GM18517 (cell line): ENCODE data around the gene NPAS3.

Experiments
- ATAC-seq: cut with Tn5 transposase; IDR thresholded peaks from one replicate; pipeline ENCODE4 v1.9.1; 2021; ENCODE audit warnings: mild to moderate bottlenecking, moderate library complexity; ENCODE audit not compliant: unreplicated experiment

NPAS3 gene

GRCh38 chr14:33464254-33464962 is 525.7 kb downstream of the NPAS3 start:
- no peak for ATAC-seq

- no peak for ATAC-seq
Observed at GRCh38 chr14:33465846-33466700, 527.4 kb downstream of the NPAS3 start.

GRCh38 chr14:33467971-33468370 is 529.3 kb downstream of the NPAS3 start:
- ATAC-seq = no peak

GRCh38 chr14:33469898-33470297 is 531.2 kb downstream of the NPAS3 start:
- no peak for ATAC-seq

- no peak for ATAC-seq
Observed at GRCh38 chr14:33471776-33472175, 533.1 kb downstream of the NPAS3 start.

GRCh38 chr14:33475623-33476022 is 536.9 kb downstream of the NPAS3 start:
- ATAC-seq = no peak

GRCh38 chr14:33477797-33478196 is 539.1 kb downstream of the NPAS3 start:
- ATAC-seq = no peak

- no peak for ATAC-seq
Observed at GRCh38 chr14:33480071-33480886, 541.6 kb downstream of the NPAS3 start.

GRCh38 chr14:33480887-33481184 is 542.2 kb downstream of the NPAS3 start:
- ATAC-seq = no peak

- ATAC-seq = no peak
Observed at GRCh38 chr14:33483110-33483509, 544.4 kb downstream of the NPAS3 start.

- ATAC-seq = no peak
Observed at GRCh38 chr14:33483541-33483940, 544.9 kb downstream of the NPAS3 start.

- no peak for ATAC-seq
Observed at GRCh38 chr14:33484264-33484663, 545.6 kb downstream of the NPAS3 start.

- ATAC-seq = no peak
Observed at GRCh38 chr14:33486332-33486890, 547.7 kb downstream of the NPAS3 start.

- ATAC-seq = no peak
Observed at GRCh38 chr14:33488582-33488981, 549.9 kb downstream of the NPAS3 start.

- ATAC-seq = no peak
Observed at GRCh38 chr14:33490555-33490954, 551.9 kb downstream of the NPAS3 start.

- ATAC-seq = no peak
Observed at GRCh38 chr14:33491112-33491511, 552.4 kb downstream of the NPAS3 start.

GRCh38 chr14:33492491-33492890 is 553.8 kb downstream of the NPAS3 start:
- no peak for ATAC-seq

GRCh38 chr14:33493266-33493665 is 554.6 kb downstream of the NPAS3 start:
- ATAC-seq = no peak

GRCh38 chr14:33493990-33494389 is 555.3 kb downstream of the NPAS3 start:
- no peak for ATAC-seq

- no peak for ATAC-seq
Observed at GRCh38 chr14:33499687-33500086, 561.0 kb downstream of the NPAS3 start.
